HL-60 (cell line): ENCODE results near the gene MT4.

Experiments
- DNase-seq, 2 experiments: peaks; one replicate each; pipeline ENCODE4 v3.0.0-alpha.2; 2010 to 2020; ENCODE audit warnings: low read depth in 1 of 2, low spot score in 1 of 2
- H3K27ac ChIP-seq: fragments of 250-450 bp; sonication (Bioruptor Pico); replicated peaks from 2 replicates; pipeline ENCODE4 v1.5.1; 2020; ENCODE audit warnings: mild to moderate bottlenecking, moderate library complexity
- H3K27me3 ChIP-seq: fragments of 250-450 bp; sonication (Bioruptor Pico); 2 replicates; pipeline ENCODE4 v1.5.1; 2021; ENCODE audit warnings: mild to moderate bottlenecking, moderate library complexity; ENCODE audit not compliant: insufficient read depth, poor library complexity, severe bottlenecking
- H3K4me3 ChIP-seq: replicated peaks from 2 replicates; pipeline ENCODE4 v1.5.1; 2011; ENCODE audit warnings: mild to moderate bottlenecking, control low read depth, low read length; ENCODE audit not compliant: insufficient read depth
- CTCF ChIP-seq: IDR thresholded peaks from one replicate; pipeline ENCODE4 v1.5.1; 2011; ENCODE audit warnings: low read length, control low read depth, inconsistent platforms; ENCODE audit not compliant: insufficient read depth
- GABPA ChIP-seq: IDR thresholded peaks from 2 replicates; pipeline ENCODE4 v1.6.1; 2012; ENCODE audit warnings: low read depth
- POLR2AphosphoS5 ChIP-seq: IDR thresholded peaks from 2 replicates; pipeline ENCODE4 v1.6.1; 2012; ENCODE audit warnings: low read depth
- REST ChIP-seq: IDR thresholded peaks from 2 replicates; pipeline ENCODE4 v1.6.1; 2012; ENCODE audit warnings: low read depth; ENCODE audit not compliant: insufficient replicate concordance
- SPI1 ChIP-seq: IDR thresholded peaks from 2 replicates; pipeline ENCODE4 v1.6.1; 2012; ENCODE audit warnings: low read depth, mild to moderate bottlenecking, borderline replicate concordance

The MT4 gene

GRCh38 chr16:56603589-56603988 is 38.7 kb downstream of the MT4 start:
- no peak overlapping the region for H3K4me3 ChIP-seq
- no peak overlapping the region for H3K27ac ChIP-seq
- H3K27me3 ChIP-seq: no peaks in the 10 kb centered on the region
- peak in 1 of 2 experiments; percentile 62 for DNase-seq
- TF ChIP-seq CTCF (peak; percentile 21), GABPA (no peak)

GRCh38 chr16:56604966-56605365 is 40.1 kb downstream of the MT4 start:
- H3K4me3 ChIP-seq: no peak overlapping the region
- H3K27ac ChIP-seq: no peak overlapping the region
- no peak for DNase-seq
- H3K27me3 ChIP-seq: no peaks in the 10 kb centered on the region
- TF ChIP-seq CTCF (no peak), GABPA (no peak), REST (no peak), POLR2AphosphoS5 (no peak), SPI1 (no peak)

GRCh38 chr16:56605475-56605874 is 40.6 kb downstream of the MT4 start:
- Histone ChIP-seq H3K4me3 (no peak overlapping the region), H3K27ac (no peak overlapping the region), H3K27me3 (no peaks in the 10 kb centered on the region)
- no peak for DNase-seq
- TF ChIP-seq CTCF (no peak), POLR2AphosphoS5 (no peak), SPI1 (no peak), GABPA (no peak), REST (no peak)

- no peak overlapping the region for H3K27ac ChIP-seq
- no peak overlapping the region for H3K4me3 ChIP-seq
- DNase-seq: no peak
Measured at GRCh38 chr16:56606071-56606475, 41.2 kb downstream of the MT4 start.

More at GRCh38 chr16:56606071-56606475, 41.2 kb downstream of the MT4 start:
- H3K27me3 ChIP-seq: no peaks in the 10 kb centered on the region
- TF ChIP-seq GABPA (no peak), REST (no peak), CTCF (no peak), POLR2AphosphoS5 (no peak), SPI1 (no peak)
